Coronary artery (tissue), 2 donors: Measurements from ENCODE around the gene PARVA.
"Not testable (repeated sequence)": the region's sequence is repeated elsewhere in the genome, so short reads cannot be mapped to it uniquely, and the experiment has no call there.

Source experiments
- DNase-seq: peaks from one replicate; pipeline ENCODE4 v3.0.0-alpha.2; 2017; ENCODE audit warnings: low spot score
- H3K27ac ChIP-seq, 2 donors: fragments of 200-600 bp; sonication (generic); one replicate each; pipeline ENCODE4 v1.5.1; 2016 to 2019
- H3K4me3 ChIP-seq: fragments of 200-600 bp; sonication (generic); 2 replicates; pipeline ENCODE4 v1.5.1; 2016; ENCODE audit warnings: mild to moderate bottlenecking, moderate library complexity
- CTCF ChIP-seq: fragments of 200-600 bp; sonication (generic); IDR thresholded peaks from one replicate; pipeline ENCODE4 v1.5.1; 2019; ENCODE audit warnings: antibody characterized with exemption

The PARVA gene

GRCh38 chr11:12353534-12353933 lies 23.8 kb upstream of the PARVA start:
- H3K4me3 ChIP-seq: no peak overlapping the region
- no peak overlapping the region for H3K27ac ChIP-seq
- no peak for DNase-seq
- TF ChIP-seq CTCF: no peak

GRCh38 chr11:12354750-12355545 lies 22.4 kb upstream of the PARVA start:
- Histone ChIP-seq H3K27ac (no peak overlapping the region), H3K4me3 (no peak overlapping the region)
- no peak for DNase-seq
- TF ChIP-seq CTCF: no peak

- TF ChIP-seq CTCF: no peak
- DNase-seq: no peak
- H3K4me3 ChIP-seq: no peak overlapping the region
- no peak overlapping the region for H3K27ac ChIP-seq
These were observed 20.3 kb upstream of the PARVA start for GRCh38 chr11:12356944-12357655.

GRCh38 chr11:12357697-12358096 lies 19.7 kb upstream of the PARVA start:
- not testable (repeated sequence) for H3K27ac ChIP-seq

GRCh38 chr11:12358302-12359188 lies 18.8 kb upstream of the PARVA start:
- TF ChIP-seq CTCF: no peak
- Histone ChIP-seq H3K27ac (no peak overlapping the region), H3K4me3 (no peak overlapping the region)
- no peak for DNase-seq

More at GRCh38 chr11:12357697-12358096, 19.7 kb upstream of the PARVA start:
- DNase-seq, H3K4me3 ChIP-seq: not testable (repeated sequence)

GRCh38 chr11:12359761-12360160 lies 17.6 kb upstream of the PARVA start:
- Histone ChIP-seq H3K4me3 (no peak overlapping the region), H3K27ac (no peak overlapping the region)
- DNase-seq: no peak
- TF ChIP-seq CTCF: no peak

- TF ChIP-seq CTCF: no peak
- Histone ChIP-seq H3K27ac (no peak overlapping the region), H3K4me3 (no peak overlapping the region)
- DNase-seq: no peak
These were observed 15.7 kb upstream of the PARVA start for GRCh38 chr11:12361682-12362081.
